Adrenal gland (tissue), 5 donors: ENCODE data around the gene HSF4.

Source experiments
- CTCF ChIP-seq, 6 experiments: fragments of 450-650 bp in 4 of 6; fragments of 200-600 bp in 2 of 6; sonication (generic) in 1 of 6; IDR thresholded peaks; 1 replicate in 5 of 6; 2 replicates in 1 of 6; pipeline versions ENCODE4 v1.5.1 to v1.8.0; 2016 to 2021; ENCODE audit warnings: antibody characterized with exemption in 6 of 6, mild to moderate bottlenecking in 2 of 6, moderate library complexity in 1 of 6
- POLR2A ChIP-seq, 2 donors: fragments of 450-650 bp; IDR thresholded peaks; one replicate each; pipeline ENCODE4 v1.6.1; 2017; ENCODE audit warnings: antibody characterized with exemption in 2 of 2, mild to moderate bottlenecking in 2 of 2, moderate library complexity in 1 of 2
- donor health status: DM: no; HTN: no; CAD: no.

GRCh38 chr16:67117716-67118115 is 46.8 kb upstream of the HSF4 start:
- TF ChIP-seq POLR2A (IDR thresholded peaks at IDR 0.05) (no peak), CTCF (IDR thresholded peaks at IDR 0.05) (no peak)
